ENCODE measurements around the gene FGF18. TPM values are rescaled to one million over a fixed set of nuclear protein-coding genes. Genes with fewer than 3 reads are reported as not detected.

FGF18 gene
- total and polyA plus RNA-seq, 2 experiments from 2014 or later, result 0.56 to 0.86 TPM

DNA sequence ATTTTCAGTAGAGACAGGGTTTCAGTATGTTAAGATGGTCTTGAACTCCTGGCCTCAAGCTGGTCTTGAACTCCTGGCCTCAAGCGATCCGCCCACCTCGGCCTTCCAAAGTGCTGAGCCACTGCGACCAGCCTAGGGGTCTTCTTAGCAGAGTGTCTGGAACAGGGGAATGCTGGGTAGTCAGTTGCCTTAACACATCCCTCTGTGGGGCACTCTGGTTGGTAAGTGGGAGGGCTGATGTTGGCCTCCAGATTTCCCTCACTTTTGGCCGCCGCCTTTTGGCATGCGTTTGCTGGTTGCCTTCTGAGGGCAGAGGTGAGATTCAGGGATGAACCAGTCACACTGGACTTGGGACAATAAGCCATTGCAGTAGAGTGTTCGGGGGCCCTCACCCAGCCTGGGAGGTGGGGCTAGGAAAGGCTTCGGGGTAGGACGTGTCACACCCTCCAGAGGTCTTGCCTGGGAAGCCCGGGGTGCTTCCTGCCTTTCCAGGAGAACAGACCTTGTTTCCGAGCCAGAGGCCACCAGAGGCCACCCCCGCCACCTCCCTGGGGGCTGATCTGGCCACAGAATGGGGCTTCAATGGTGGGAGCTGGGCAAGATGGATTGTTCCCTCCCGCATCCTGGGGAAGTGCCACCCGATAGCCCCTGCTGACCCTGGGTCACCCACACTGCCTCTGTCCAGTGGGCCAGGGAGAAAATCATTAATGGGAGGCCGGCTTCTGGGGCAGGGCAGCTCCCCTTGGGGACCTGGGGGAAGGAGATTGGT, 13.3 kb downstream of the FGF18 start (continued):
- TF ChIP-seq, protein P1, sequence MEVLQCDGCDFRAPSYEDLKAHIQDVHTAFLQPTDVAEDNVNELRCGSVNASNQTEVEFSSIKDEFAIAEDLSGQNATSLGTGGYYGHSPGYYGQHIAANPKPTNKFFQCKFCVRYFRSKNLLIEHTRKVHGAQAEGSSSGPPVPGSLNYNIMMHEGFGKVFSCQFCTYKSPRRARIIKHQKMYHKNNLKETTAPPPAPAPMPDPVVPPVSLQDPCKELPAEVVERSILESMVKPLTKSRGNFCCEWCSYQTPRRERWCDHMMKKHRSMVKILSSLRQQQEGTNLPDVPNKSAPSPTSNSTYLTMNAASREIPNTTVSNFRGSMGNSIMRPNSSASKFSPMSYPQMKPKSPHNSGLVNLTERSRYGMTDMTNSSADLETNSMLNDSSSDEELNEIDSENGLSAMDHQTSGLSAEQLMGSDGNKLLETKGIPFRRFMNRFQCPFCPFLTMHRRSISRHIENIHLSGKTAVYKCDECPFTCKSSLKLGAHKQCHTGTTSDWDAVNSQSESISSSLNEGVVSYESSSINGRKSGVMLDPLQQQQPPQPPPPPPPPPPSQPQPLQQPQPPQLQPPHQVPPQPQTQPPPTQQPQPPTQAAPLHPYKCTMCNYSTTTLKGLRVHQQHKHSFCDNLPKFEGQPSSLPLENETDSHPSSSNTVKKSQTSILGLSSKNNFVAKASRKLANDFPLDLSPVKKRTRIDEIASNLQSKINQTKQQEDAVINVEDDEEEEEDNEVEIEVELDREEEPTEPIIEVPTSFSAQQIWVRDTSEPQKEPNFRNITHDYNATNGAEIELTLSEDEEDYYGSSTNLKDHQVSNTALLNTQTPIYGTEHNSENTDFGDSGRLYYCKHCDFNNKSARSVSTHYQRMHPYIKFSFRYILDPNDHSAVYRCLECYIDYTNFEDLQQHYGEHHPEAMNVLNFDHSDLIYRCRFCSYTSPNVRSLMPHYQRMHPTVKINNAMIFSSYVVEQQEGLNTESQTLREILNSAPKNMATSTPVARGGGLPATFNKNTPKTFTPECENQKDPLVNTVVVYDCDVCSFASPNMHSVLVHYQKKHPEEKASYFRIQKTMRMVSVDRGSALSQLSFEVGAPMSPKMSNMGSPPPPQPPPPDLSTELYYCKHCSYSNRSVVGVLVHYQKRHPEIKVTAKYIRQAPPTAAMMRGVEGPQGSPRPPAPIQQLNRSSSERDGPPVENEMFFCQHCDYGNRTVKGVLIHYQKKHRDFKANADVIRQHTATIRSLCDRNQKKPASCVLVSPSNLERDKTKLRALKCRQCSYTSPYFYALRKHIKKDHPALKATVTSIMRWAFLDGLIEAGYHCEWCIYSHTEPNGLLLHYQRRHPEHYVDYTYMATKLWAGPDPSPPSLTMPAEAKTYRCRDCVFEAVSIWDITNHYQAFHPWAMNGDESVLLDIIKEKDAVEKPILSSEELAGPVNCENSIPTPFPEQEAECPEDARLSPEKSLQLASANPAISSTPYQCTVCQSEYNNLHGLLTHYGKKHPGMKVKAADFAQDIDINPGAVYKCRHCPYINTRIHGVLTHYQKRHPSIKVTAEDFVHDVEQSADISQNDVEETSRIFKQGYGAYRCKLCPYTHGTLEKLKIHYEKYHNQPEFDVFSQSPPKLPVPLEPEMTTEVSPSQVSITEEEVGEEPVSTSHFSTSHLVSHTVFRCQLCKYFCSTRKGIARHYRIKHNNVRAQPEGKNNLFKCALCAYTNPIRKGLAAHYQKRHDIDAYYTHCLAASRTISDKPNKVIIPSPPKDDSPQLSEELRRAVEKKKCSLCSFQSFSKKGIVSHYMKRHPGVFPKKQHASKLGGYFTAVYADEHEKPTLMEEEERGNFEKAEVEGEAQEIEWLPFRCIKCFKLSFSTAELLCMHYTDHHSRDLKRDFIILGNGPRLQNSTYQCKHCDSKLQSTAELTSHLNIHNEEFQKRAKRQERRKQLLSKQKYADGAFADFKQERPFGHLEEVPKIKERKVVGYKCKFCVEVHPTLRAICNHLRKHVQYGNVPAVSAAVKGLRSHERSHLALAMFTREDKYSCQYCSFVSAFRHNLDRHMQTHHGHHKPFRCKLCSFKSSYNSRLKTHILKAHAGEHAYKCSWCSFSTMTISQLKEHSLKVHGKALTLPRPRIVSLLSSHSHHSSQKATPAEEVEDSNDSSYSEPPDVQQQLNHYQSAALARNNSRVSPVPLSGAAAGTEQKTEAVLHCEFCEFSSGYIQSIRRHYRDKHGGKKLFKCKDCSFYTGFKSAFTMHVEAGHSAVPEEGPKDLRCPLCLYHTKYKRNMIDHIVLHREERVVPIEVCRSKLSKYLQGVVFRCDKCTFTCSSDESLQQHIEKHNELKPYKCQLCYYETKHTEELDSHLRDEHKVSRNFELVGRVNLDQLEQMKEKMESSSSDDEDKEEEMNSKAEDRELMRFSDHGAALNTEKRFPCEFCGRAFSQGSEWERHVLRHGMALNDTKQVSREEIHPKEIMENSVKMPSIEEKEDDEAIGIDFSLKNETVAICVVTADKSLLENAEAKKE (CRISPR knock-in tag; IDR thresholded peaks at IDR 0.05), result no peak
- TF ChIP-seq STAT1 (IDR thresholded peaks at IDR 0.05; ENCODE audit: unreplicated experiment), result no peak
- TF ChIP-seq, protein P2, sequence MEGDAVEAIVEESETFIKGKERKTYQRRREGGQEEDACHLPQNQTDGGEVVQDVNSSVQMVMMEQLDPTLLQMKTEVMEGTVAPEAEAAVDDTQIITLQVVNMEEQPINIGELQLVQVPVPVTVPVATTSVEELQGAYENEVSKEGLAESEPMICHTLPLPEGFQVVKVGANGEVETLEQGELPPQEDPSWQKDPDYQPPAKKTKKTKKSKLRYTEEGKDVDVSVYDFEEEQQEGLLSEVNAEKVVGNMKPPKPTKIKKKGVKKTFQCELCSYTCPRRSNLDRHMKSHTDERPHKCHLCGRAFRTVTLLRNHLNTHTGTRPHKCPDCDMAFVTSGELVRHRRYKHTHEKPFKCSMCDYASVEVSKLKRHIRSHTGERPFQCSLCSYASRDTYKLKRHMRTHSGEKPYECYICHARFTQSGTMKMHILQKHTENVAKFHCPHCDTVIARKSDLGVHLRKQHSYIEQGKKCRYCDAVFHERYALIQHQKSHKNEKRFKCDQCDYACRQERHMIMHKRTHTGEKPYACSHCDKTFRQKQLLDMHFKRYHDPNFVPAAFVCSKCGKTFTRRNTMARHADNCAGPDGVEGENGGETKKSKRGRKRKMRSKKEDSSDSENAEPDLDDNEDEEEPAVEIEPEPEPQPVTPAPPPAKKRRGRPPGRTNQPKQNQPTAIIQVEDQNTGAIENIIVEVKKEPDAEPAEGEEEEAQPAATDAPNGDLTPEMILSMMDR (conservative IDR thresholded peaks at IDR 0.05; ENCODE audit: low read depth in 2 of 2), result no peak

DNA sequence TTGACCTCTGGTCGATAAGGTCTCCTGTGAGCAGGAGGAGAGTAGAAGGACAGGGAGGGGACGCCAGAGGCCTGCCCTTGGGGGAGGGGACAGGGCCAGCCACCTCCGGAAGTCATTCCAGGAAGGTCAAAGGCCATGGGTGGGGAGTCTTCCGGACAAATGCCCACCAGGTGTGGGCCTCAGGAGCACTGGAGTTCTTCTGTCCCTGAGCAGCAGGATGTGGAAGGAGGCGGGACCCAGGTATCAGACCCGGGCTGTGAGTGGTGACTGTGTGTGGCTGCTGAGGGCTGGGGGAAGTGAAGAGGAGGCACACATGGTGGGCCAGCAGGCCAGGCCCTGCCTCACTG, 13.9 kb downstream of the FGF18 start:
- peaks cover 27% of the 10 kb centered on the region for H3K4me1 Mint-ChIP-seq
- H3K27me3 Mint-ChIP-seq (ENCODE audit: insufficient read depth, low read depth, poor library complexity), result peaks cover 11% of the 10 kb centered on the region
- Histone ChIP-seq H2AFZ (no peak overlapping the region), H3K4me2 (no peak overlapping the region), H3K9me2 (ENCODE audit: insufficient read depth) (no peaks in the 10 kb centered on the region), H3K4me3 (no peak overlapping the region), H3K27ac (ENCODE audit: low read depth) (no peak overlapping the region), H3F3A (replicated peaks; ENCODE audit: low read depth) (no peaks in the 10 kb centered on the region), H3K79me2 (replicated peaks; ENCODE audit: insufficient read depth) (no peaks in the 10 kb centered on the region), H3K36me3 (ENCODE audit: insufficient read depth) (no peaks in the 10 kb centered on the region), H4K20me1 (replicated peaks; ENCODE audit: insufficient read depth) (no peaks in the 10 kb centered on the region), H3K4me1 (ENCODE audit: insufficient read depth) (peaks cover 3% of the 10 kb centered on the region), H3K27me3 (ENCODE audit: insufficient read depth) (no peaks in the 10 kb centered on the region)
- DNase-seq (ENCODE audit: low spot score), result no peak
- no peaks in the 10 kb centered on the region for H3K9me3 Mint-ChIP-seq
- no peak overlapping the region for H3K4me3 Mint-ChIP-seq
- ATAC-seq, result no peak
- no peaks in the 10 kb centered on the region; the same call in 2 of the 3 replicates for H3K36me3 Mint-ChIP-seq (ENCODE audit: low read depth)
- H3K27ac Mint-ChIP-seq, result no peak overlapping the region; the same call in 1 of the 2 replicates
- TF ChIP-seq NANOG (IDR thresholded peaks at IDR 0.05; ENCODE audit: borderline replicate concordance) (no peak), EZH2 (IDR thresholded peaks at IDR 0.05; ENCODE audit: low read depth, unreplicated experiment) (no peak), JUNB (IDR thresholded peaks at IDR 0.05; ENCODE audit: unreplicated experiment) (no peak), ZNF114 (CRISPR knock-in tag; IDR thresholded peaks at IDR 0.05) (no peak), CREB1 (CRISPR knock-in tag; IDR thresholded peaks at IDR 0.05; ENCODE audit: low read depth) (no peak), STAT1 (IDR thresholded peaks at IDR 0.05; ENCODE audit: unreplicated experiment) (no peak)
